GM20000 (cell line): ENCODE measurements around the gene DDI2.

Source experiments
- DNase-seq: peaks from one replicate; pipeline ENCODE4 v3.0.0; 2012; ENCODE audit warnings: low spot score
- TF ChIP-seq, protein P1 (sequence below): IDR thresholded peaks from 2 replicates; pipeline ENCODE4 v1.5.1; 2012; ENCODE audit warnings: mild to moderate bottlenecking, control low read depth; ENCODE audit errors: extremely low read depth, missing control alignments

DDI2 gene

DNA sequence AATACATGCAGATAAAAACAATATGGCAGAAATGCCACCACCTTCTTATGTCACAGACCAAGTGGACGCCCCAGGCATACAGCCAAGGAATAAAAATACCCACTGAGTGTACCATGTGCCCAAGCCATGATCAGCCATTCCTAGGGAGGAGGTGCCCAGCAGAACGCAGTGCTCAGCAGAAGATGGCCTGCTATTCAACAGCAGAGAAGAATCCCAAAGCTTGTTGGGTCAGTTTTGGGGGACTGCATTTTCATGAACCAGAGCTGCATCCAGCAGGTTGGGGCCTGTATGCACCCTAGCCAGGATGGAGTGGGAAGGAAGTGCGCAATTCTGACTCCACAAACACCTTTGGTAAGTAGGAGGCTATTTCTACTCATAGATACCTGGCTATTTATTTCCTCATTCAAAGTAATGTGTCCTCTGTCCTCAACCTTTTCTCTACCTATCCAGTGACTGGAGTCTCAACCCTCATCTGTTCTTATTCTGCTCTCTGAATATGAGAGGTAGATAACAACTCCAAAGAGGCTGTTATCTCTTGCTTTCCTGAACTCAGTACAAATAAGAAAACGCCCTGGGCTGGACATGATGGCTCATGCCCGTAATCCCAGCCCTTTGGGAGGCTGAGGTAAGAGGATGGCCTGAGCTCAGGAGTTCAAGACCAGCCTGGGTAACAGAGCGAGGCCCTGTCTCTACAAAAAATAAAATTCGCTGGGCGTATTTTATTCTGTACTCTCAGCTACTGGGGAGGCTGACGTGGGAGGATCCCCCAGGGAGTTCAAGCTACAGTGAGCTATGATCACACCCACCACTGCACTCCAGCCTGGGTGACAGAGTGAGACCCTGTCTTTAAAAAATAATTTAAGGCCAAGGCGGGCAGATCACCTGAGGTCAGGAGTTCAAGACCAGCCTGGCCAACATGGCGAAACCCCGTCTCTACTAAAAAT, 64.4 kb downstream of the DDI2 start:
- no peak for DNase-seq

DNA sequence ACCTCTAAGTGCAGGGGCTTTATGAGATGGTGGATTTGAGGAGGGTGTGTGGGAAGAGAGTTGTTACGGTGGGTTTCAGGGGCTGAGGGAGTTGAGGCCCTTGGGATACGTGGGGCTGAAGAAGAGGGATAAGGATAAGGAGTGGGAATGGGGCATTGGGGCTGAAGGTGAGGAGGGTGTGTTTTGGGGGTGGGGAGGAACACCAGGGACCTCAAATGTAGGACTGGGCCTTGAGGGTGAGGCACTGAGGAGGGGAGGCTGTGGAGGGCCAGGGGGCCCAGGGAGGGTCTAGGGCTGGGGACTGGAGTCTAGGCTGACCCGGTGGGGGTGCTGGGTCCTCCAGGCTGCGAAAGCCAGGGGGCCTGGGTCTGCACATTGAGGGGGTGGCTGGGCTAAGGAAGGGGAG, 65.7 kb downstream of the DDI2 start:
- no peak for DNase-seq
- TF ChIP-seq, protein P1, sequence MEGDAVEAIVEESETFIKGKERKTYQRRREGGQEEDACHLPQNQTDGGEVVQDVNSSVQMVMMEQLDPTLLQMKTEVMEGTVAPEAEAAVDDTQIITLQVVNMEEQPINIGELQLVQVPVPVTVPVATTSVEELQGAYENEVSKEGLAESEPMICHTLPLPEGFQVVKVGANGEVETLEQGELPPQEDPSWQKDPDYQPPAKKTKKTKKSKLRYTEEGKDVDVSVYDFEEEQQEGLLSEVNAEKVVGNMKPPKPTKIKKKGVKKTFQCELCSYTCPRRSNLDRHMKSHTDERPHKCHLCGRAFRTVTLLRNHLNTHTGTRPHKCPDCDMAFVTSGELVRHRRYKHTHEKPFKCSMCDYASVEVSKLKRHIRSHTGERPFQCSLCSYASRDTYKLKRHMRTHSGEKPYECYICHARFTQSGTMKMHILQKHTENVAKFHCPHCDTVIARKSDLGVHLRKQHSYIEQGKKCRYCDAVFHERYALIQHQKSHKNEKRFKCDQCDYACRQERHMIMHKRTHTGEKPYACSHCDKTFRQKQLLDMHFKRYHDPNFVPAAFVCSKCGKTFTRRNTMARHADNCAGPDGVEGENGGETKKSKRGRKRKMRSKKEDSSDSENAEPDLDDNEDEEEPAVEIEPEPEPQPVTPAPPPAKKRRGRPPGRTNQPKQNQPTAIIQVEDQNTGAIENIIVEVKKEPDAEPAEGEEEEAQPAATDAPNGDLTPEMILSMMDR, result no peak

More for the DNA sequence above, 64.4 kb downstream of the DDI2 start:
- TF ChIP-seq, protein P1, result no peak

DNA sequence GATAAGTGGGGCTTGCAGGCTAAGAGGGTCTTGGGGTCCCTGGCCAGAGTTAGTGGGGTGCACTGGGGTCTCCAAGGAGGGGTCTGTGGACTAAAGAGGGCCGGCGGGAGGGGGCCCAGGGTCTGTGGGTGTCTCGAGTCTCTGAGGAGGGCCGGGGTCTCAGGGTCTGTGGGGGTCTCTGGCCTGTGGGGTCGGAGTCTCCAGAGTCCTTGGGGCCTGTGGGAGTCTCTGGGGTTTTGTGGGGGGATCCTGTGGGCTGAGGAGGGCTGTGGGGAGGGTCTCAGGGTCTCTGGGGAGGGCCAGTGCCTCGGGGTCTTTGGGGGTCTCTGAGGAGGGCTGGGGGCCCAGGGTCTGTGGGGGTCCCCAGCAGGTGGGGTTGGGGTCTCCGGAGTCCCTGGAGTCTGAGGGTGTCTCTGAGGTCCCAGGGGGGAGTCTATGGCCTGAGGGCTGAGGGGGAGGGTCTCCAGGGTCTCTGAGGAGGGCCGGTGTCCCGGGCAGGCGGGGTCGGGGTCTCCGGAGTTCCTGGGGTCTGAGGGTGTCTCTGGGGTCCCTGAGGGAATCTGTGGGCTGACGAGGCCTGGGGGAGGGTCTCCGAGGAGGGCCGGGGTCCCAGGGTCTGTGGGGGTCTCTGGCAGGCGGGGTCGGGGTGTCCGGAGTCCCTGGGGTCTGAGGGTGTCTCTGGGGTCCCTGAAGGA, 66.2 kb downstream of the DDI2 start:
- no peak for DNase-seq
- TF ChIP-seq, protein P1, result no peak

DNA sequence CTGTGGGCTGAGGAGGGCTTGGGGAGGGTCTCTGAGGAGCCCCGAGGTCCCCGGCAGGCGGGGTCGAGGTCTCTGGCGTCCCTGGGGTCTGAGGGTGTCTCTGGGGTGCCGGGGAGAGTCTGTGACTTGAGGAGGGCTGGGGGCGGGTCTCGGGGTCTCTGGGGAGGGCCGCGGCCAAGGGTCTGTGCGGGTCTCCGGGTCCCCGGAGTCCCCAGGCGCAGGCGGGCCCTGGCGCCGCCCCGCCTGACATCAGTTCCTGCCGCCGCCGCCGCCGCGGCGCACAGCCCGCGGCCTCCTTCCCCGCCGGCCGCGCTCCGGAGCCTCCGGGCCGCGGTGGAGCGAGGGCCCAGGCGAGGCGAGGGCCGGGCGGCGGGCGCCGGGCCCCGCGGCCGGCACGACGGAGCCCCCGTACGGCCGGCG, 66.8 kb downstream of the DDI2 start, which contains the start of gene PLEKHM2:
Gene PLEKHM2 (plus strand): TSS at position 279 of the 420 bp plus-strand sequence. CDS start 239 bp downstream, outside the sequence.
- TF ChIP-seq, protein P1, result no peak
- peak; percentile 91 for DNase-seq

DNA sequence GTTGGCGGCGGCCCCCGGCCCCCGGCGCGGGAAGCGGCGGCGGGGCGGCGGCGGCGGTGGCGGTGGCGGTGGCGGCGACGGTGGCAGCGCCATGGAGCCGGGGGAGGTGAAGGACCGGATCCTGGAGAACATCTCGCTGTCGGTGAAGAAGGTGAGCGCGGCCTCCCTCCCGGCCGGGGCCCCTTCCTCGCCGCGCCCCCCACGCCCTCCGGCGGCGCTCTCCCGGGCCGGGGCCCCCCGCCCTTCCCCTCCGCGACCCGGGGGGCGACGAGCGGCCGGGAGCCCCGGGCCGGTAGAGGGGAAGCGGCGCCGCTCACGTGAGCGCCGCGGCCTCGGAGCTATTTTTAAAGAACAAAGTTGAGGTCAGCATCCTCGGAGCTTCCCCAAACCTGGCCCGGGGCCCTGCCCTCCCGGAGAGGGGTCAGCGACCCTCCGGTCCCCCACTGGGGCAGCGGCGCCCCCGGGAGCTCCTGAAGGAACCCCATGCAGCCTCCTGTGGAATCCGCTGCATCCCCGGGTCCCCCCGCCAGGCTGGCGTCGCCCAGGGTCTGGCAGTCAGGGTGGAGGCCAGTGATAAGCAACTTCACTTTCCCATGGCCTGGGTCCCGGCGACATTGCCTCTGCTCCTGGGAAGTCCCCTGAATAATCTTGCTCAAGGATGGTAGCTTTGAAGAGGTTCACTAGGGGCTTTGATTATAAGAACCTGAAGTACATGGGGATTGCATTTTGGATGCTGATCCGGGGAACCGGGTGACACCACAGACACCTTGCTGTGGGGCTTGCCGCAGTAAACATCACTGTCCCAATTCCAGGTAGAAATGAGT, 67.4 kb downstream of the DDI2 start:
- DNase-seq, result peak; percentile 59
- TF ChIP-seq, protein P1, result no peak

DNA sequence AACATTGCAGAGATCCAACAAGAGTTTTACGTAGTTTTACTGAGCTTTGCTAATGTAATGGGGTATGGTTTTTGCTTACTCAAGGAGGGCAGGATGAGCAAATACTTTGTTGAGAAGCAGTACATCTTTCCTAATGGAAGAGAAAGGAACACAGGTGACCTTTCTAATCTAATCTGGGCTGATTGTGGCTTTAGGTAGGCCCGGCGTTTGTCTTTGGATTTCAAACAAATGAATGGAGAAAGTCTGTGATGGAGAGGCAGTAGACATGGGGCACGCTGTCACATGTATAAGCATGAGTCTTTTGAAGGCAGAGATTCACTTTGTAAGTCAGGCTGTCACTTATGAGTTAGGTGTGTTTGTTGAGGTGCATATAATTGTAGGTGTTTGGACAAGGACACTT, 68.6 kb downstream of the DDI2 start:
- no peak for DNase-seq
- TF ChIP-seq, protein P1, result no peak
